Sciatic nerve (tissue), 2 donors: ENCODE data around the gene PRR13. TPM values are rescaled to one million over a fixed set of nuclear protein-coding genes. Genes with fewer than 3 reads are reported as not detected.
"Not testable (repeated sequence)": the region's sequence is repeated elsewhere in the genome, so short reads cannot be mapped to it uniquely, and the experiment has no call there.

Source experiments
- ATAC-seq: fragments of 200-7000 bp; cut with Tn5 transposase; one replicate; pipeline ENCODE4 v1.9.1; 2020; ENCODE audit warnings: mild to moderate bottlenecking, moderate library complexity
- DNase-seq: peaks from one replicate; pipeline ENCODE4 v3.0.0-alpha.2; 2020; ENCODE audit warnings: low spot score
- intact Hi-C: fragments of 100-400 bp; cut with DNase I; formaldehyde crosslinking; loops from one replicate; pipeline ENCODE4 v1.14.2; 2022
- total RNA-seq: library from RNA; stranded (reverse); fragmentation: NEBNext Ultra II Directional; extraction: Animal tissue kit (Norgen Biotek cat#: 25700); gene quantifications from one replicate; pipeline ENCODE4 v1.2.1, GENCODE V29; 2021
- donor health status: DM: no; HTN: no; CAD: no.
- donor health status: DM: no; HTN: no; CAD: no.

Gene PRR13
- total RNA-seq, 1 donor from 2014 or later = 86.4 TPM

DNA sequence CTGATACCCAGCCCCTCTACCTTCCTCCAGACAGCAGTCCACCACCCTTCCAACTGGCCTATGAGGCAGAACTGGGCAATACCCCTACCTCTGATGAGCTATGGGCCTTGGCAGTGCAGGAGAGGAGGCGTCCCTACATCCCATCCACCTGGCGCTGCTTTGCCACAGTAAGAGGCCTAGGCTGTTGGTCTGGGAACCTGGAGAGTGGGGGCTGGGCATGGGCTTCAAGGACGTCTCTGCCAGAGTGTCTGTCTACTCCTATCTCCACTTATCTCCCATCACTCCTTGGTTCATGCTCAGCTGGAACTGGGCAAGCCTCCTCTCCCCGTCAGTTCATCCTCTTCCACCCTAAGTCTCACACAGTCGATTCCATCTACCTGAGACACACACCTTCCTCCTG, 11.4 kb upstream of the PRR13 start:
- DNase-seq = no peak
- intact Hi-C loops = no loop called here
- no peak for ATAC-seq

DNA sequence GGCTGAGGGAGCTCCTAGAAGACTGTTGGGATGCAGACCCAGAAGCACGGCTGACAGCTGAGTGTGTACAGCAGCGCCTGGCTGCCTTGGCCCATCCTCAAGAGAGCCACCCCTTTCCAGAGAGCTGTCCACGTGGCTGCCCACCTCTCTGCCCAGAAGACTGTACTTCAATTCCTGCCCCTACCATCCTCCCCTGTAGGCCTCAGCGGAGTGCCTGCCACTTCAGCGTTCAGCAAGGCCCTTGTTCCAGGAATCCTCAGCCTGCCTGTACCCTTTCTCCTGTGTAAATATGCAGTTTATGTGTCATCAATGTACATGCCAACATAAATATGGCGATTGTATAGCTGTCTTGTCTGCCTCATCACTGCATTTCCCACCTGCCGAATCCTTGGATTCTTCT, 10.3 kb upstream of the PRR13 start:
- DNase-seq = no peak
- no peak for ATAC-seq
- intact Hi-C loops = no loop called here

DNA sequence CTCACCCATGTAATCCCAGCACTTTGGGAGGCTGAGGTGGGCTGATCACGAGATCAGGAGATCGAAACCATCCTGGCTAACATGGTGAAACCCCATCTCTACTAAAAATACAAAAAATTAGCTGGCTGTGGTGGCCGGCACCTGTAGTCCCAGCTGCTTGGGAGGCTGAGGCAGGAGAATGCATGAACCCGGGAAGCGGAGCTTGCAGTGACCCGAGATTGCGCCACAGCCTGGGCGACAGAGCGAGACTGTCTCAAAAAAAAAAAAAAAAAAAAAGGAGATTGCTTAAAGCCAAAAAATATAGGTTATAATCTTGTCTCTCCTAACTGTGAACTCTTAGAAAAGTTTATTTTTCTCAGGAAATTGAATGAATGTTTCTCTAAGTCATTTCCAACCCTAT, 6.2 kb upstream of the PRR13 start:
- DNase-seq, intact Hi-C loops, ATAC-seq: not testable (repeated sequence)

DNA sequence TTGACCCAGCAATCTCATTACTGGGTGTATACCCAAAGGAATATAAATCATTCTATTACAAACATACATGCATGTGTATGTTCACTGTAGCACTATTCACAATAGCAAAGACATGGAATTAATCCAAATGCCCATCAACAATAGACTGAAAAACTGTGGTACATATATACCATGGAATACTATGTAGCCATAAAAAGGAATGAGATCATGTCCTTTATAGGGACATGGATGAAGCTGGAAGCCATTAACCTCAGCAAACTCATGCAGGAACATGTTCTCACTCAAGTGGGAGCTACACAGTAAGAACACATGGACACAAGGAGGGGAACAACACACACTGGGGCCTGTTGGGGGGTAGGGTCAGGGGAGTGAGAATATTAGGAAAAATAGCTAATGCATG, 2.0 kb upstream of the PRR13 start:
- intact Hi-C loops, ATAC-seq, DNase-seq: not testable (repeated sequence)

DNA sequence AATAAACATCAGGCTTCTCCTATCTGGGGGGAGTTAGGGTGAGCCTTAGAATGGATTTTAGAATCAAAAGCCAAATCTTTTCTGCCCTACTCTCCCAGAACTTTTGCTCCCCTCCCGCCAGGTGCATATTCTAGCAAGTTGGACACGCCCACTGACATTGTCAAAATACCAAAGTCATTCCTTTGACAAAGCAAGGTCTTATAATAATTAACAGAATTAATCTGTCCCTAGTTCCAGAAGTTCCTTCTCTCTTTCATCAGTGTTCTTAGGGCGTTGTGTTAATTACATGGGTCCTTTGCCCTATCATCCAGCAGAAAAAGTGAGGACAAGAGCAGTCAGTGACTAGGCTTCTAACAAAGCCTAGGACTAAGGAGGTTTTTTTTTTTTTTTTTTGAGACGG, 2.4 kb downstream of the PRR13 start:
- intact Hi-C loops = no loop called here
- no peak for DNase-seq

DNA sequence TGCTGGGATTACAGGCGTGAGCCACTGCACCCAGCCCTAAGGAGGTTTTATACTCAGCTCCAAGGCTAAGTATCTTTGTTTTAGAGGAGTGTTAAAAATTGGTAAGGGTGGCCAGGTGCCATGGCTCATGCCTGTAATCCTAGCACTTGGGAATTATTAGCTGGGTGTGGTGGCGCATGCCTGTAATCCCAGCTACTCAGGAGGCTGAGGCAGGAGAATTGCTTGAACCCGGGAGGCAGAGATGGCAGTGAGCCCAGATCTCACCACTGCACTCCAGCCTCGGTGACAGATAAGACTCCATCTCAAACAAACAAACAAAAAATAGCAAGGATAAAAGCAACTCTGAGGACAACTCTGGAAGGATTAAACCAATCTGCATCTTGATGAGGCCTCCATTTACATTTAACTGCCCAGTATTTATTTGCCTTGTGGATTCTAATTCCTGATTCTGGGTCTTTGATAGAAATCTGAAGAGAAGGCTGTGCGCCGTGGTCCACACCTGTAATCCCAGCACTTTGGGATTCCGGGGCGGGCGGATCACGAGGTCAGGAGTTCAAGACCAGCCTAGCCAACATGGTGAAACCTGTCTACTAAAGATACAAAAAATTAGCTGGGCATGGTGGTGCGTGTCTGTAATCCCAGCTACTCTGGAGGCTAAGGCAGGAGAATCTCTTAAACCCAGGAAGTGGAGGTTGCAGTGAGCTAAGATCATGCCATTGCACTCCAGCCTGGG, 3.2 kb downstream of the PRR13 start:
- intact Hi-C loops, ATAC-seq, DNase-seq: not testable (repeated sequence)

More for the DNA sequence above, 2.4 kb downstream of the PRR13 start:
- ATAC-seq = no peak

DNA sequence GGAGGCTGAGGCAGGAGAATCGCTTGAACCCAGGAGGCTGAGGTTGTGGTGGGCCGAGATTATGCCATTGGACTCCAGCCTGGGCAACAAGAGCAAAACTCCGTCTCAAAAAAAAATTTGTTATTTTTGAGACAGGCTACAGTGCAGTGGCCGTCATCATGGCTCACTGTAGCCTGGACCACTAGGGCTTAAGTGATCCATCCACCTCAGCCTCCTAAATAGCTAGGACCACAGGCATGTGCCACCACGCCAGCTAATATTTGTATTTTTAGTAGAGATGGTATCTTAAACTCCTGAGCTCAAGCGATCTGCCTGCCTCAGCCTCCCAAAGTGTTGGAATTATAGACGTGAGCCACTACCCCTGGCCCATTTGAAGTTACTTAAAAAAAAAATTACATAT, 9.4 kb downstream of the PRR13 start:
- DNase-seq = no peak
- intact Hi-C loops = loop anchor here (10.0 kb wide), 1 partner anchor 54 kb away; the partner anchor contains the start of genes NPFF and TARBP2
- no peak for ATAC-seq

DNA sequence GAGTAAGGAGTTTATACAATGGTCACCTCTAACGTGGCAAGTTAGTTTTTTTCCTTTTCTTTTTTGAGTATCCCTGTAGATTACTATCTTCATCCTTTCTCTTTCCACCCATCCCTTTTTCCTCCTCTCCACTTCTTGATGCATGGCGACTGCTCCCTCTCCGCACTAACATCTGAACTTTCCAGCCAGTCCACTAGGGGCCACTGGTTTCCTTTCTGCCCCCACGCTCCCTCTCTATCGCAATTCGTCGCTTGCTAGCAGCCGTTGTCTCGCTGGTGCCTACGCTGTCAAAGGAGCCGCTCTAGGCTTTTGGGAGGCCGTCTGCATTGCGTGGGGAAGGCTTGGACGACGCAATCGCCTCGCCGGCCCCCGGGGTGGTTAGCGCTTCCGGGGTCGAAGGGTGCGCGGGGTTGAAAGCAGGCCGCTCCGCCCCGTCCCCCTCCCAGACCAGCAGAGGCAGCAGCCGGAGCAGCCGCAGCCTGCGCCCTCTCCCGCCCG, 10.2 kb downstream of the PRR13 start, which contains the start of gene PCBP2:
Gene PCBP2, plus strand, starts transcription at position 442 of the 498 bp plus-strand sequence. CDS start 2,699 bp downstream, outside the sequence.
- DNase-seq (peak; percentile 98), ATAC-seq (peak; percentile 98)
- intact Hi-C loops = loop anchor here (10.0 kb wide), 1 partner anchor 53 kb away; the partner anchor contains the start of genes NPFF and TARBP2

DNA sequence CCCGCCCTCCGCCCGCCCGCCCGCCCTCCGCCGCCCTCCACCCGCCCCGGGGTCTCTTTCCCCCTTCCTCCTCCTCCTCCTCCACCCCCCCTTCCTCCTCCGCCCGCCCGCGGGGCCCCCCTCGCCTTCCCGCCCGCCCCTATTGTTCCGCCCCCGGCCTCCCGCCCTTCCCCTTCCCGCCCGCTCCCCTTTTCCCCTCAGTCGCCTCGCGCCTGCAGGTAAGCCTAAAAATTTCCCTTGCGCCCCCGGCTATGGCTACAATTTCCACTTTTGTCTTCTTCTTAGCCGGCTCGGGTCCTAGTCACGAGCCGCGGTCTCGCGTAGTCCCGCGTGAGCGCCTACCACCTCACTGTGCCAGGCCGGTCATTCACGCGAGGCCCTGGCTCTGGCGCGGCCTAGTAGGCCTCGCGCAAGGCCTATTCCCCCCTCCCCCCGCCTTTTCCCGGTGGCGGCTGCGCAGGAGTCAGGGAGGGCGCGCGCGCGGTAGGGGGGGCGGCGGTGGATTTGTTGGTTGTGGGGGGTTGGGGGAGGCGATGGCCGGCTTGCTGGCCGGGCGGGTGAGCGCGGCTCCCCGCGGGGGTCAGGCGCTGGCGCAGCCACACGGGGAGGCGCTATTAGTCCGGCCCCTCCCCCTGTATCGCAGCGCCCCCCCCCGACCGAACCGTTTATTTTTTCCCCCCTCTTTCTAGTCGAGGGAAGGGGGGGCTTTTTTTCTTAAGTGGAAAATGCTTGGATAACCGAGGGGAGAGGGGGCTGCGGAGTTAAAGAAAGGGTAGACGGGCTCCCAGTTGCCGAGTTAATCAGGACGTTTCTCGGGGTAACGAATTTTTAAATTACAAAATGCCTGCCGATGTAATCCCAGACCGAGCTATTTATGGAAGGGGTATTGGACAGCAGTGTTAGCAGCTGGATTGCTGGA, 10.9 kb downstream of the PRR13 start:
- intact Hi-C loops = loop anchor here (10.0 kb wide), 1 partner anchor 52 kb away; the partner anchor contains the start of genes NPFF and TARBP2
- ATAC-seq = peak; percentile 85

DNA sequence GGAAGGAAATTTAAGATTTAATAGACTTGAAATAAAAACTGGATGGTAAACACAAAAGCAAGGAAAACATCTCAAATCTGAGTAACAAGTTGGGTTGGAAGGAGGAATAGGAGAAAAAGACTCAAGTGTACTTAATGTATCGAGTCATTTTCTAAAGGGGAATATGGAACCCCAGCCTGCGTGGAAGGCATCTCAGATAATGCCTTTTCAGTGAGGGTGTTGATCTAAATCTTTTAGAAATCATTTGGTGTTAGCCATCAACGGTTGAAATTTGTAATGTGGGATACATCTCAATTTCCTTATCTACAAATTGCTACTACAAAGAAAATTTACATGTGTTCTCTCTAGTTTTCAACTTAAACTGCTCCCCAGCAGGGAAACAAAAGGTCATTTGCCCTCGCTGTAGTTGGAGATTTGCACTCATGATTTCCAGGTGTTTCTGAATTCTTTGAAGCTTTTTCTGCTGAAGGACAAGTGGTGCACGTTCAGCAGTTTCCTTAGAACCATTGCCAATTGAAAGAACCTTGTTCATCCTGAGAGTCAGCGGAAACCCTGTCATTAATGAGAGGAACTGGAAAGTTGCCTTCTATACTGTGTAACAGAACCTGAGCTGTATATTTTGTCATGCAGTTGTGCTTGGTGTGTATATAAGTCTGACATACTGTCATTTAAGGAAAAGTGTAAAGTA, 12.6 kb downstream of the PRR13 start:
- intact Hi-C loops = loop anchor here (10.0 kb wide), 1 partner anchor 51 kb away; the partner anchor contains the start of genes NPFF and TARBP2
- ATAC-seq = no peak
- DNase-seq = no peak

More for the DNA sequence above, 10.9 kb downstream of the PRR13 start:
- peak; percentile 92 for DNase-seq

DNA sequence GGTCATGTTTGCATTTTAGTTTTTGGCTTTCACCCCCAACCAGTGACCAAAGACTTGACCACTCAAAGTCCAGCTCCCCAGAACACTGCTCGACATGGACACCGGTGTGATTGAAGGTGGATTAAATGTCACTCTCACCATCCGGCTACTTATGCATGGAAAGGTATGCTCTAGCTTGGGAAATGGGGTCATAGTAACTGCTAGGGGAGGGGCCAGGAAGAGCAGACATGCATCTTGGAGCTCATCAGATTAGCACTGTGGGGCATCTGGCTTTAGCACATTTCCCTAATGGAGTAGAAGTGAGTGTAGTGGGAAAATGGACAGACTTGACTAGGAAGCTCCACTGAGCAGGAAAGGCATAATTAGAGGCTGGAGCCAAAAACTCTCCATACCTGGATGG, 13.2 kb downstream of the PRR13 start:
- no peak for ATAC-seq
- intact Hi-C loops = loop anchor here (10.0 kb wide), 1 partner anchor 50 kb away; the partner anchor contains the start of genes NPFF and TARBP2

DNA sequence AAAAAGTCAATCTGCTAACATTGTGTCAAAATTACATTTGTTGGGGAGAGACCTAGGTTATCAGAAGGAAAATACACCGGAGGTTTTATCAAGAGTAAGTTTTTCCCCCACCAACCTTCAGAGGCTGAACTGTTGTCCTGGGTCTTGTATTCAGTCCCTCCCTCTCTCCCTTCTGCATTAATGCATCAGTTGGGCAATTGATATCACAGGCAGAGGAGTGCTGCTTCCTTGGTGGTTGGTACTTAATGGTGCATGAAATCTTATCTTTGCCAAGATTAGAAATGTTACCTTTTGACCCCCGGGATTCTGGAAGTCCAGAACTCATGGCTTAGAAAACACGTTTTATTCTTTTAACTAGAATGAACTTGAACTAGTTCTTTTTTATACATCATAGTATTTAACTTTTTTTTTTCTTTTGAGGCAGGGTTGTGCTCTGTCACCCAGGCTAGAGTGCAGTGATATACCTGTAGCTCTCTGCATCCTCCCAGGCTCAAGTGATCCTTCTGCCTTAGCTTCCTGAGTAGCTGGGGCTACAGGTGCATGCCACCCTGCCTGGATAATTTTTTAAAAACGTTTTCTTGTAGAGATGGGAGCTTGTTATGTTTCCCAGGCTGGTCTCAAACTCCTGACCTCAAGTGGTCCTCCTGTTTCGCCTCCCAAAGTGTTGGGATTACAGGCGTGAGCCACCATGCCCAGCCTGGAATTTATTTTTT, 15.3 kb downstream of the PRR13 start:
- no peak for DNase-seq
- intact Hi-C loops = loop anchor here (10.0 kb wide), 1 partner anchor 48 kb away; the partner anchor contains the start of genes NPFF and TARBP2
- no peak for ATAC-seq

More for the DNA sequence above, 13.2 kb downstream of the PRR13 start:
- no peak for DNase-seq

DNA sequence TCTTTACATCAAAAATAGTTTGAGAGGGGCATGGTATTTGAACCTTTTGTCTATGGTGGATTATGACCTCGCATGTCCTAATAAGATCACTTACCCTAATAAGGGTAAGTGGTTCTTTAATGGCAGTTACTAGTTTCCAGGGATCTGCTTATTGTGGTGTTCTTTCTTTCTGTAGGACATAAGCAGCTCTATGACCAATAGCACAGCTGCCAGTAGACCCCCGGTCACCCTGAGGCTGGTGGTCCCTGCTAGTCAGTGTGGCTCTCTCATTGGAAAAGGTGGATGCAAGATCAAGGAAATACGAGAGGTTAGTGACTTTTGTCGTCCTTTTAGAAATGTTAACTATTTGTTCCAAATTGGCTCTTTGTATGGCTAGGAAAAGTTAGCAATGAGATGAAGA, 17.6 kb downstream of the PRR13 start:
- no peak for DNase-seq
- intact Hi-C loops = loop anchor here (10.0 kb wide), 1 partner anchor 46 kb away; the partner anchor contains the start of genes NPFF and TARBP2
- no peak for ATAC-seq

DNA sequence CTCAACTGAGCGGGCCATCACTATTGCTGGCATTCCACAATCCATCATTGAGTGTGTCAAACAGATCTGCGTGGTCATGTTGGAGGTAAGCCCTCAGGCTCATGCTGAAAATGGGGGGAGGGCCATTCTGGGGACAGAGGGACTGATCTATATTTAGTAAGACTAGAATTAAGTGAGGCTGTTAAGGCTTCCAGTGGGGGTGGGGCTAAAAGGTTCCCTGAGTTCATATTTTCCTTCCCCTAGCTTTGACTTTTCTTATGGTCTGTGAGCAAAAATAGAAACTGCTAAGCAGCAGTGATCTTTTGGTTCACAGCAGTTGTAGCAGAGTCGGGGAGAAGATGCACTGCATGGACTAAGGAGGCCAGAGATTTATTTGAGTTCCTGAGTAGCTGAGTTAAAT, 19.5 kb downstream of the PRR13 start:
- intact Hi-C loops = no loop called here

DNA sequence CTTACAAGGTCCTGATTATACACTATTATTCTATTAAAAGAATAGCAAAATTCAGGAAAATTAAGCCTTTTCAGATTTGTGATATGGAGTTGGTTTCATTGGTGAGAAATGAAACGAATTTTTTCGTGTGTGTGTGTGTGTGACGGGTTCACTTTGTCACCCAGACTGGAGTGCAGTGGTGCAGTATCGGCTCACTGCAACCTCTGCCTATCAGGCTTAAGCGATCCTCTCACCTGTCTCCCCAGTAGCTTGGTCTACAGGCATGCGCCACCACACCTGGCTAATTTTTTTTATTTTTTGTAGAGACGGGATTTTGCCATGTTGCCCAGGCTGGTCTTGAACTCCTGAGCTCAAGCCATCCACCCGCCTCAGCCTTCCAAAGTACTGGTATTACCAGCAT, 20.1 kb downstream of the PRR13 start:
- intact Hi-C loops = no loop called here
- no peak for DNase-seq
- ATAC-seq = no peak

More for the DNA sequence above, 19.5 kb downstream of the PRR13 start:
- ATAC-seq = no peak
- no peak for DNase-seq

DNA sequence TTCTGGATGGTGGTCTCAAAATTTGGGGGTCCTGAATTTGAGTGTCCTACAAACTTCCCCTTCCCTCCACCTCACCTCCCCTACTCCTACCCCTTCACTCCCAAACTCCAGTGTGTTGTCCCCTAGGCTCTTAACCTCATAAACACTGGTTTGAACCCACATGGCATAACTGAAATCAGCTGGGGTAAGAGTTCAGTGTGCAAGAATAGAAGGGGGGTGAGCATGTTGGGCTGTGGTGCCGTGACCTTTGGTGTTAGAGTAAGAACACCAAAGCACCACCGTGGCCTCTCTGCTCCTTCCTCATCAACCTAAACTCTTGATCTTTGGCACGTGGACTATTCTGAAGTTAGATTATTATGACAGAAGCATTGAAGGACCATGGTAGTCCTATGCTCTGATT, 21.4 kb downstream of the PRR13 start:
- ATAC-seq = no peak
- intact Hi-C loops = no loop called here
- DNase-seq = no peak

DNA sequence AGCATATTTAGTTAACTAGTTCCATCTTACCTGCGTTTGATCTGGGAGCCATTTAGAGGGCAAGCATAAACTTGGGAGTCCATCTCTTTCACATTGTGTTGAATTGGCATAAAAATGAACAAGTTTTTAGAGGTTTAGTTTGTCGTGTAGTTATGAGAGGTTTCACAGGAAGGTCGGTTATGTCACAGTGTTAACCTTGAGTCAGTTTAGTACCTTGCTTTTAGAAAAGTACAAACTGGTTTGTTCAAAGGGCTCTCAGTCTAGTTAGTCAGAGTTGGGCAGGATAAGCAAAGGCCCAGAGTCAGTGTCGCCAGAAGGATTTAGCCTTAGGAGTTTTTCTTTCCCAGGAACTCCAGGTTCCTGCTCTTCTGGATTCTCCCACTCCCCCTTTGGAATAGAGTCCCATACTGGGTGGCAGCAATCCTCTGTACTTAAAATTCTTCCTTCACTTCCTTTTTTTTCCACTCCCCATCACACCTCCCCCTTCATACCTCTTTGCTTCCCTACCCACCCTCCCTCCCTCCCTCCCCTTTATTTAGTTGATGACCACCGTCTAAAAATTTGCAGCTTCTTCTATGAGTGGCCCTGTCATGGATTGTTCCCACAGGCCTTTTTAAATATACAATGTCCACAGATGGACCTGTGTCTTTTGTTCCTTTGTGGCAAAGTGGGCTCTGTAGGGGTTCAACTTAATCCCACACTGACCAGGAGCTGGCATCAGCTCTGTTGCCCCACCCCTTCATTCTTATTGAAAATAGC, 22.4 kb downstream of the PRR13 start:
- ATAC-seq (no peak), DNase-seq (no peak)
- intact Hi-C loops = no loop called here
